Gastrocnemius medialis (tissue), 4 donors: Measurements from ENCODE around the gene PNMA5.
"Not testable (repeated sequence)": the region's sequence is repeated elsewhere in the genome, so short reads cannot be mapped to it uniquely, and the experiment has no call there.

Source experiments
- POLR2A ChIP-seq, 2 donors: fragments of 450-650 bp; IDR thresholded peaks; one replicate each; pipeline ENCODE4 v1.6.1; 2017; ENCODE audit warnings: antibody characterized with exemption in 2 of 2, mild to moderate bottlenecking in 2 of 2, moderate library complexity in 2 of 2
- TF ChIP-seq, protein P1 (sequence below), 5 experiments: fragments of 450-650 bp in 3 of 5; fragments of 200-600 bp in 2 of 5; sonication (generic) in 2 of 5; IDR thresholded peaks in 4 of 5; conservative IDR thresholded peaks in 1 of 5; 1 replicate in 4 of 5; 2 replicates in 1 of 5; pipeline ENCODE4 v1.5.1; 2016 to 2019; ENCODE audit warnings: antibody characterized with exemption in 5 of 5, mild to moderate bottlenecking in 3 of 5, moderate library complexity in 3 of 5

GRCh38 chrX:153017174-153017573, 23.3 kb upstream of the PNMA5 start:
- TF ChIP-seq, protein P1, sequence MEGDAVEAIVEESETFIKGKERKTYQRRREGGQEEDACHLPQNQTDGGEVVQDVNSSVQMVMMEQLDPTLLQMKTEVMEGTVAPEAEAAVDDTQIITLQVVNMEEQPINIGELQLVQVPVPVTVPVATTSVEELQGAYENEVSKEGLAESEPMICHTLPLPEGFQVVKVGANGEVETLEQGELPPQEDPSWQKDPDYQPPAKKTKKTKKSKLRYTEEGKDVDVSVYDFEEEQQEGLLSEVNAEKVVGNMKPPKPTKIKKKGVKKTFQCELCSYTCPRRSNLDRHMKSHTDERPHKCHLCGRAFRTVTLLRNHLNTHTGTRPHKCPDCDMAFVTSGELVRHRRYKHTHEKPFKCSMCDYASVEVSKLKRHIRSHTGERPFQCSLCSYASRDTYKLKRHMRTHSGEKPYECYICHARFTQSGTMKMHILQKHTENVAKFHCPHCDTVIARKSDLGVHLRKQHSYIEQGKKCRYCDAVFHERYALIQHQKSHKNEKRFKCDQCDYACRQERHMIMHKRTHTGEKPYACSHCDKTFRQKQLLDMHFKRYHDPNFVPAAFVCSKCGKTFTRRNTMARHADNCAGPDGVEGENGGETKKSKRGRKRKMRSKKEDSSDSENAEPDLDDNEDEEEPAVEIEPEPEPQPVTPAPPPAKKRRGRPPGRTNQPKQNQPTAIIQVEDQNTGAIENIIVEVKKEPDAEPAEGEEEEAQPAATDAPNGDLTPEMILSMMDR (IDR thresholded peaks at IDR 0.05 in 4 of 5, conservative IDR thresholded peaks at IDR 0.05 in 1 of 5): not testable (repeated sequence)
- TF ChIP-seq POLR2A (IDR thresholded peaks at IDR 0.05): not testable (repeated sequence)
